ENCODE results near the gene MFAP2. TPM values are rescaled to one million over a fixed set of nuclear protein-coding genes. Genes with fewer than 3 reads are reported as not detected.
A peak's percentile ranks its signal among the peaks of the same experiment; 100 is the strongest.

Gene MFAP2
- 100 to 1,000 TPM; 120 to 170 TPM for total RNA-seq
- 187 TPM for polyA plus RNA-seq (2013, experiment 1 of 2)
- 180 TPM for polyA plus RNA-seq (2013, experiment 2 of 2)
- long read RNA-seq, experiment 1, transcript MFAP2-202 (9 exons, 1,260 nt), result major isoform, 37 of 111 reads
- long read RNA-seq, experiment 1, partial matches to known transcripts, result 37 of 111 reads
- long read RNA-seq, experiment 1, other reads (novel, unspliced or antisense), result 34 of 111 reads
- long read RNA-seq, experiment 2, transcript MFAP2-202 (9 exons, 1,260 nt), result major isoform, 360 of 498 reads
- long read RNA-seq, experiment 2, partial matches to known transcripts, result 15 of 498 reads
- long read RNA-seq, experiment 2, other reads (novel, unspliced or antisense), result 122 of 498 reads
- long read RNA-seq, experiment 3, transcript MFAP2-202 (9 exons, 1,260 nt), result major isoform, 37 of 82 reads
- long read RNA-seq, experiment 3, partial matches to known transcripts, result 5 of 82 reads
- long read RNA-seq, experiment 3, other reads (novel, unspliced or antisense), result 39 of 82 reads
- long read RNA-seq, experiment 4, transcript MFAP2-202 (9 exons, 1,260 nt), result major isoform, 254 of 344 reads
- long read RNA-seq, experiment 4, partial matches to known transcripts, result 16 of 344 reads
- long read RNA-seq, experiment 4, other reads (novel, unspliced or antisense), result 74 of 344 reads

- Mint-ChIP-seq H3K27me3 (ENCODE audit: insufficient read depth) (no peaks in the 10 kb centered on the region), H3K36me3 (ENCODE audit: low read depth) (peaks cover 10% of the 10 kb centered on the region), H3K4me1 (peaks cover 3% of the 10 kb centered on the region), H3K4me3 (peak within 1 kb of the TSS; percentile 74), H3K27ac (peak within 1 kb of the TSS; percentile 71), H3K9me3 (no peaks in the 10 kb centered on the region)
- 11 to 29% methylated on average over 12 to 46 of the region's 53 CpGs for WGBS, 2 experiments (ENCODE audit: insufficient coverage in 1 of 2, insufficient read length in 1 of 2)
- no peaks in the 10 kb centered on the region for H3K27me3 ChIP-seq (ENCODE audit: control insufficient read depth, insufficient read depth, low read length, poor library complexity, severe bottlenecking)
- H3K4me1 ChIP-seq (ENCODE audit: control insufficient read depth, insufficient read depth, low read length), result peaks cover 7% of the 10 kb centered on the region
- peak within 1 kb of the TSS; percentile 68 for H3K27ac ChIP-seq (ENCODE audit: low read depth, low read length)
- no peak for TF ChIP-seq CTCF (conservative IDR thresholded peaks at IDR 0.05)
- peaks cover 19% of the 10 kb centered on the region for H3K36me3 ChIP-seq (ENCODE audit: control insufficient read depth, insufficient read depth, low read length)
- H3K9me3 ChIP-seq (ENCODE audit: control insufficient read depth, low read length), result no peaks in the 10 kb centered on the region
- DNase-seq, result peak; percentile 86
- H3K9ac ChIP-seq (ENCODE audit: extremely low read depth, low read length, poor library complexity, severe bottlenecking), result peak within 1 kb of the TSS; percentile 87
- H3K4me3 ChIP-seq (ENCODE audit: low read length), result peak within 1 kb of the TSS; percentile 92
These were observed at the start of gene MFAP2 for GRCh38 chr1:16980473-16981268. TSS of gene MFAP2 (minus strand) at chr1:16980620. CDS start at chr1:16978273, 2,347 bp downstream.

- no peak overlapping the region for H3K4me3 Mint-ChIP-seq
- no peak overlapping the region for H3K4me3 ChIP-seq (ENCODE audit: low read length)
- TF ChIP-seq CTCF (conservative IDR thresholded peaks at IDR 0.05), result no peak
- WGBS, 2 experiments (ENCODE audit: insufficient coverage in 1 of 2, insufficient read length in 1 of 2), result 91% methylated on average over 3 to 4 of the region's 4 CpGs
- H3K36me3 ChIP-seq (ENCODE audit: control insufficient read depth, insufficient read depth, low read length), result peaks cover 64% of the 10 kb centered on the region
- no peak overlapping the region for H3K27ac Mint-ChIP-seq
- H3K4me1 Mint-ChIP-seq, result no peaks in the 10 kb centered on the region
- no peak overlapping the region for H3K9ac ChIP-seq (ENCODE audit: extremely low read depth, low read length, poor library complexity, severe bottlenecking)
- no peaks in the 10 kb centered on the region for H3K27me3 ChIP-seq (ENCODE audit: control insufficient read depth, insufficient read depth, low read length, poor library complexity, severe bottlenecking)
- DNase-seq, result peak; percentile 40
- H3K9me3 Mint-ChIP-seq, result no peaks in the 10 kb centered on the region
- no peak overlapping the region for H3K27ac ChIP-seq (ENCODE audit: low read depth, low read length)
- H3K4me1 ChIP-seq (ENCODE audit: control insufficient read depth, insufficient read depth, low read length), result no peaks in the 10 kb centered on the region
- no peaks in the 10 kb centered on the region for H3K9me3 ChIP-seq (ENCODE audit: control insufficient read depth, low read length)
- no peaks in the 10 kb centered on the region for H3K27me3 Mint-ChIP-seq (ENCODE audit: insufficient read depth)
- H3K36me3 Mint-ChIP-seq (ENCODE audit: low read depth), result peaks cover 51% of the 10 kb centered on the region
These were observed 49.8 kb upstream of the MFAP2 start for GRCh38 chr1:17030206-17030605.

- TF ChIP-seq CTCF (conservative IDR thresholded peaks at IDR 0.05), result no peak
- Mint-ChIP-seq H3K4me3 (no peak overlapping the region), H3K27me3 (ENCODE audit: insufficient read depth) (no peaks in the 10 kb centered on the region), H3K27ac (no peak overlapping the region), H3K9me3 (no peaks in the 10 kb centered on the region), H3K36me3 (ENCODE audit: low read depth) (peaks cover 57% of the 10 kb centered on the region), H3K4me1 (no peaks in the 10 kb centered on the region)
- H3K4me1 ChIP-seq (ENCODE audit: control insufficient read depth, insufficient read depth, low read length), result no peaks in the 10 kb centered on the region
- peaks cover 69% of the 10 kb centered on the region for H3K36me3 ChIP-seq (ENCODE audit: control insufficient read depth, insufficient read depth, low read length)
- no peaks in the 10 kb centered on the region for H3K9me3 ChIP-seq (ENCODE audit: control insufficient read depth, low read length)
- no peak overlapping the region for H3K4me3 ChIP-seq (ENCODE audit: low read length)
- peak; percentile 22 for DNase-seq
- H3K9ac ChIP-seq (ENCODE audit: extremely low read depth, low read length, poor library complexity, severe bottlenecking), result no peak overlapping the region
- H3K27me3 ChIP-seq (ENCODE audit: control insufficient read depth, insufficient read depth, low read length, poor library complexity, severe bottlenecking), result no peaks in the 10 kb centered on the region
- no peak overlapping the region for H3K27ac ChIP-seq (ENCODE audit: low read depth, low read length)
- 91 to 98% methylated on average over 2 to 5 of the region's 5 CpGs for WGBS, 2 experiments (ENCODE audit: insufficient coverage in 1 of 2, insufficient read length in 1 of 2)
These were observed 48.3 kb upstream of the MFAP2 start for GRCh38 chr1:17028662-17029188.

Measured in endodermal cell (in vitro differentiated cells).